GM12878 (cell line): ENCODE measurements around the gene SPTBN1. TPM values are rescaled to one million over a fixed set of nuclear protein-coding genes. Genes with fewer than 3 reads are reported as not detected.

Source experiments
- ATAC-seq: fragments of 200-7000 bp; cut with Tn5 transposase; 3 replicates; pipeline ENCODE4 v1.9.1; 2020; ENCODE audit warnings: mild to moderate bottlenecking, moderate library complexity
- BruUV-seq: library from RNA; stranded (reverse); fragments of 400-500 nt; replicated peaks from 2 replicates; lab custom pipeline; 2021; lab: Mats Ljungman, UMichigan
- CTCF ChIA-PET: fragments of 300-600 bp; sonication (Branson Sonifier 250); formaldehyde crosslinking; extraction: SDS; loops from one replicate; lab custom pipeline; 2021; ENCODE audit warnings: inconsistent platforms; lab: Yijun Ruan, JAX
- POLR2A ChIA-PET: fragments of 350-600 bp; formaldehyde crosslinking; extraction: SDS; loops from one replicate; lab custom pipeline; 2021; ENCODE audit warnings: inconsistent platforms; lab: Charles Lee
- RAD21 ChIA-PET: fragments of 300-600 bp; sonication (Branson Sonifier 250); formaldehyde crosslinking; loops from one replicate; lab custom pipeline; 2023; ENCODE audit warnings: antibody characterized with exemption; ENCODE audit not compliant: unreplicated experiment; lab: Charles Lee
- SMC1A ChIA-PET: fragments of 300-600 bp; sonication (Branson Sonifier 250); formaldehyde crosslinking; loops from one replicate; lab custom pipeline; 2023; ENCODE audit not compliant: unreplicated experiment, uncharacterized antibody; lab: Charles Lee
- DNase-seq: peaks from one replicate; pipeline ENCODE4 v3.0.0-alpha.2; 2011; ENCODE audit warnings: low read depth, low spot score
- FAIRE-seq: peaks from 3 replicates; lab custom pipeline; 2011; peaks lifted over from hg19 to GRCh38; lab: Jason Lieb, UNC
- H2AFZ ChIP-seq: 2 replicates; pipeline ENCODE4 v1.6.0; 2011; ENCODE audit warnings: low read depth, low read length, control low read depth; ENCODE audit not compliant: control insufficient read depth
- H3K27ac ChIP-seq: 2 replicates; pipeline ENCODE4 v1.5.1; 2011; ENCODE audit warnings: control low read depth; ENCODE audit not compliant: control insufficient read depth, insufficient read depth
- H3K27me3 ChIP-seq, 2 experiments: replicated peaks in 1 of 2; 2 replicates each; pipeline versions ENCODE4 v1.6.0 to v1.6.1; 2011; ENCODE audit warnings: low read length in 1 of 2; ENCODE audit not compliant: control insufficient read depth in 2 of 2, insufficient read depth in 2 of 2
- H3K36me3 ChIP-seq, 2 experiments: 2 replicates each; pipeline ENCODE4 v1.5.1; 2011; ENCODE audit warnings: low read length in 1 of 2; ENCODE audit not compliant: control insufficient read depth in 2 of 2, insufficient read depth in 2 of 2
- H3K4me1 ChIP-seq: 2 replicates; pipeline ENCODE4 v1.6.1; 2011; ENCODE audit warnings: mild to moderate bottlenecking, low read length, moderate library complexity, mixed read lengths; ENCODE audit not compliant: control insufficient read depth, insufficient read depth
- H3K4me2 ChIP-seq: 2 replicates; pipeline ENCODE4 v1.6.0; 2011; ENCODE audit warnings: control low read depth; ENCODE audit not compliant: control insufficient read depth, insufficient read depth
- H3K4me3 ChIP-seq: fragments of 200-600 bp; sonication (generic); 2 replicates; pipeline ENCODE4 v1.5.1; 2016
- H3K79me2 ChIP-seq: 2 replicates; pipeline ENCODE4 v1.6.0; 2011; ENCODE audit warnings: low read length; ENCODE audit not compliant: control insufficient read depth, insufficient read depth
- H3K9ac ChIP-seq: 2 replicates; pipeline ENCODE4 v1.8.0; 2011; ENCODE audit warnings: low read length, control low read depth, mixed read lengths; ENCODE audit not compliant: control insufficient read depth, insufficient read depth
- H3K9me3 ChIP-seq: replicated peaks from 3 replicates; pipeline ENCODE4 v1.5.1; 2011; ENCODE audit warnings: mild to moderate bottlenecking, low read length; ENCODE audit not compliant: control insufficient read depth, insufficient read depth
- H4K20me1 ChIP-seq: 2 replicates; pipeline ENCODE4 v1.6.0; 2011; ENCODE audit not compliant: control insufficient read depth, insufficient read depth
- ATF2 ChIP-seq: IDR thresholded peaks from 2 replicates; pipeline ENCODE4 v1.6.1; 2012; ENCODE audit warnings: low read length, inconsistent platforms
- BHLHE40 ChIP-seq, 2 experiments: fragments of 450-650 bp in 1 of 2; IDR thresholded peaks; 2 replicates each; pipeline ENCODE4 v1.6.1; 2011 to 2017; ENCODE audit warnings: low read depth in 2 of 2, borderline replicate concordance in 1 of 2, improper control_type of control experiment in 1 of 2, low read length in 1 of 2, mild to moderate bottlenecking in 1 of 2
- BRCA1 ChIP-seq: IDR thresholded peaks from 2 replicates; pipeline ENCODE4 v1.6.1; 2011; ENCODE audit warnings: low read depth, low read length, improper control_type of control experiment
- E4F1 ChIP-seq: fragments of 450-650 bp; IDR thresholded peaks from 2 replicates; pipeline ENCODE4 v1.6.1; 2018; ENCODE audit warnings: borderline replicate concordance, mild to moderate bottlenecking; ENCODE audit not compliant: partially characterized antibody
- EP300 ChIP-seq, 2 experiments: fragments of 150-350 bp in 1 of 2; IDR thresholded peaks; 2 replicates each; pipeline ENCODE4 v1.6.1; 2011 to 2012; ENCODE audit warnings: low read depth in 2 of 2, low read length in 2 of 2, borderline replicate concordance in 1 of 2, improper control_type of control experiment in 1 of 2, inconsistent platforms in 1 of 2; ENCODE audit not compliant: control insufficient read depth in 1 of 2
- HDAC2 ChIP-seq: fragments of 200-600 bp; sonication (generic); IDR thresholded peaks from 2 replicates; pipeline ENCODE4 v1.6.1; 2017
- IRF3 ChIP-seq: fragments of 450-650 bp; IDR thresholded peaks from 2 replicates; pipeline ENCODE4 v1.6.1; 2014; ENCODE audit warnings: mild to moderate bottlenecking
- KDM1A ChIP-seq: fragments of 200-600 bp; sonication (generic); IDR thresholded peaks from 2 replicates; pipeline ENCODE4 v1.6.1; 2016; ENCODE audit warnings: borderline replicate concordance
- WGBS: methylation state at CpG from one replicate; pipeline ENCODE4 v1.1.6; 2016; ENCODE audit warnings: low lambda C conversion rate; ENCODE audit not compliant: insufficient replicate concordance, insufficient coverage; ENCODE audit errors: missing lambda C conversion rate; 5-methylcytosine and 5-hydroxymethylcytosine counted together
- in situ Hi-C: fragments of 300-500 bp; cut with MboI; formaldehyde crosslinking; loops from 9 replicates; pipeline ENCODE4 v1.14.3; 2018; ENCODE audit warnings: mixed read lengths
- intact Hi-C: fragments of 100-400 bp; cut with micrococcal nuclease; formaldehyde crosslinking; loops from one replicate; pipeline ENCODE4 v1.14.2; 2022; ENCODE audit not compliant: unreplicated experiment
- polyA plus RNA-seq, 11 experiments: library from polyadenylated mRNA; depleted of rRNA in 4 of 11; unstranded in 6 of 11; stranded (reverse) in 5 of 11; fragments of >200 nt; fragmentation: Nextera tagmentation in 4 of 11; fragmentation: Illumina TruSeq in 1 of 11; extraction: Ambion mirVana in 4 of 11; extraction: Trizol in 1 of 11; gene quantifications; 1 replicate in 1 of 11; 2 replicates in 10 of 11; pipeline versions ENCODE4 v1.2.1 to v1.2.3, GENCODE V29; 2011 to 2016; ENCODE audit warnings: inconsistent platforms in 2 of 11, missing spikeins in 2 of 11, low read depth in 1 of 11
- total RNA-seq, 4 experiments: library from RNA; depleted of rRNA in 3 of 4; stranded (reverse); fragments of >200 nt in 3 of 4; fragmentation: Illumina TruSeq in 1 of 4; extraction: Trizol in 1 of 4; gene quantifications; 2 replicates each; pipeline versions ENCODE4 v1.2.1 to v1.2.3, GENCODE V29; 2013 to 2021

SPTBN1 gene
- total and polyA plus RNA-seq, 10 of the 15 experiments (the other 5 are each of a cell fraction or from before 2014, with no cell fraction given) = 20.6 to 154 (median 76.7) TPM

DNA sequence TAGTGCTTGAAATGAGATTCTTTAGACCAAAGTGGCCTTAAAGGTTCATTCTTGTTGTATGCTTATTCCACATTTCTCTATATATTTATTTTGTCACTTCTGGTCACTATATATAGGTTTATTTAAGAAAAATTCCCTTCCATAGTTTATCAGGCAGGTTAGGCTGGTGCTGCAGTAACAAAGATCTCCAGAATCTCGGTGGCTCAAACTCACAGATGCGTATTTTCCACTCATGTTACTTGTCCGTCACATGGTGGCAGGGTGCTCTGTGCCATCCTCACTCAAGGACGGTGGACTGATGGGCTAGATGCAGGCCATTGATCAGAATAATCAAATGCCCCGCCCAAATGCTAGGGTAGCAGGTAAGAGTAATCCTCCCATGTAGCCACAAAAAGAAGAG is 19.8 kb downstream of the SPTBN1 start:
- Histone ChIP-seq H3K9ac (no peak overlapping the region), H3K27me3 (no peaks in the 10 kb centered on the region), H3K4me2 (no peak overlapping the region), H3K4me3 (no peak overlapping the region), H3K79me2 (no peaks in the 10 kb centered on the region), H3K9me3 (no peaks in the 10 kb centered on the region), H3K4me1 (no peaks in the 10 kb centered on the region), H4K20me1 (no peaks in the 10 kb centered on the region), H3K27ac (no peak overlapping the region), H3K36me3 (no peaks in the 10 kb centered on the region), H2AFZ (no peak overlapping the region)
- TF ChIP-seq KDM1A = no peak
- TF ChIP-seq BHLHE40 (IDR thresholded peaks at IDR 0.05; ENCODE audit: borderline replicate concordance in 1 of 2, low read depth in 2 of 2, low read length in 1 of 2) = no peak
- TF ChIP-seq BRCA1 = no peak
- no peak for TF ChIP-seq E4F1
- no peak for TF ChIP-seq HDAC2
- in situ Hi-C loops (no loop called here), intact Hi-C loops (no loop called here)
- DNase-seq (no peak), FAIRE-seq (no peak), ATAC-seq (no peak)
- RAD21 ChIA-PET = no interaction called here
- POLR2A ChIA-PET = no interaction called here
- 33% methylated on average over 5 of the region's 5 CpGs for WGBS
- CTCF ChIA-PET = no interaction called here
- BruUV-seq = no TSS peak
- SMC1A ChIA-PET = no interaction called here

DNA sequence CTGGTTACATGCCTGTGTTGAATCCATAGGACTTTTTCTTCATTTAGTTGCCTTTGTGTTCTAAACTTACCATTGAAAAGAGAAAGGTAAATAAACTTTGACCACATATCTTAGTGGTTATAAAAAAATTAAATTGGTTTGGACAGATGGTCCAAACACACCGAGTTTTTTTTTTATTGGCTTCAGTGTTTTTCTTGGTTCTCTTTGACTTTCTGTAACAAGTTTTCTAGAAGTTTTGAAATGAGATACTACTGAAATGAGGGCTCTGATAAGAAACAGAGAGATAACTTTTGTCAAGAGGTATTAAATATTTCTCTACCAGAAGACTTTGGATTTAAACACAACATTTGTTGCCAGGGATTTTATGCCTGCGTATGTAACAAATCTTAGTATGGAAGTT is 20.7 kb downstream of the SPTBN1 start:
- ATAC-seq = no peak
- Histone ChIP-seq H4K20me1 (no peaks in the 10 kb centered on the region), H3K4me3 (no peak overlapping the region), H2AFZ (no peak overlapping the region), H3K27me3 (no peaks in the 10 kb centered on the region), H3K4me1 (no peaks in the 10 kb centered on the region), H3K79me2 (no peaks in the 10 kb centered on the region), H3K27ac (no peak overlapping the region), H3K36me3 (no peaks in the 10 kb centered on the region), H3K4me2 (no peak overlapping the region), H3K9ac (no peak overlapping the region)
- FAIRE-seq = no peak
- ChIA-PET SMC1A (no interaction called here), POLR2A (no interaction called here), CTCF (no interaction called here)
- no TSS peak for BruUV-seq
- DNase-seq = no peak
- in situ Hi-C loops = no loop called here
- WGBS = 47% methylated on average over 2 of the region's 2 CpGs
- no peak for TF ChIP-seq IRF3
- no peak for TF ChIP-seq ATF2
- no peak for TF ChIP-seq EP300 (IDR thresholded peaks at IDR 0.05; ENCODE audit: borderline replicate concordance in 1 of 2, control insufficient read depth in 1 of 2, low read depth in 2 of 2, low read length in 2 of 2)
- TF ChIP-seq, all 136 proteins: peak for 0
- RAD21 ChIA-PET = no interaction called here
- intact Hi-C loops = no loop called here
- no peaks in the 10 kb centered on the region for H3K9me3 ChIP-seq
